Mucosa of descending colon (tissue), 3 donors: Measurements from ENCODE around the gene ZNF575. TPM values are rescaled to one million over a fixed set of nuclear protein-coding genes. Genes with fewer than 3 reads are reported as not detected.
A peak's percentile ranks its signal among the peaks of the same experiment; 100 is the strongest.

Experiments used
- ATAC-seq: fragments of 200-7000 bp; cut with Tn5 transposase; one replicate; pipeline ENCODE4 v1.9.1; 2020; ENCODE audit warnings: mild to moderate bottlenecking, moderate library complexity
- DNase-seq, 3 donors: peaks; one replicate each; pipeline ENCODE4 v3.0.0-alpha.2; 2020
- H3K36me3 ChIP-seq: fragments of 200-600 bp; one replicate; pipeline ENCODE4 v1.8.0; 2021; ENCODE audit warnings: low read depth, mild to moderate bottlenecking
- H3K4me1 ChIP-seq: fragments of 200-600 bp; one replicate; pipeline ENCODE4 v1.8.0; 2021; ENCODE audit warnings: low read depth, mild to moderate bottlenecking
- H3K4me3 ChIP-seq: fragments of 200-600 bp; one replicate; pipeline ENCODE4 v1.8.0; 2021; ENCODE audit warnings: mild to moderate bottlenecking
- H3K9me3 ChIP-seq: fragments of 200-600 bp; one replicate; pipeline ENCODE4 v1.8.0; 2021; ENCODE audit warnings: mild to moderate bottlenecking
- CTCF ChIP-seq: fragments of 200-600 bp; IDR thresholded peaks from one replicate; pipeline ENCODE4 v1.8.0; 2022; ENCODE audit warnings: antibody characterized with exemption, mild to moderate bottlenecking
- intact Hi-C, 2 donors: fragments of 100-400 bp; cut with DNase I in 1 of 2; cut with micrococcal nuclease in 1 of 2; formaldehyde crosslinking; loops; one replicate each; pipeline versions ENCODE4 v1.11.0 to v1.11.1; 2022; cut with DNase I, micrococcal nuclease
- total RNA-seq, 3 donors: library from RNA; stranded (reverse); fragmentation: NEBNext Ultra II Directional in 2 of 3; extraction: Animal tissue kit (Norgen Biotek cat#: 25700) in 2 of 3; gene quantifications; one replicate each; pipeline versions ENCODE4 v1.2.1 to v1.2.4, GENCODE V29; 2021 to 2023
- donor health status: DM: no; HTN: no; CAD: no; lungs with moderate emphysema.
- donor health status: DM: no; HTN: no; CAD: no.
- donor health status: DM: no; HTN: yes; CAD: no.

ZNF575 gene
- total RNA-seq, 3 donors from 2014 or later, result 9.1 to 18.2 (median 9.6) TPM

GRCh38 chr19:43553656-43554055 lies 20.7 kb downstream of the ZNF575 start:
- ATAC-seq, result no peak
- no peak for TF ChIP-seq CTCF

GRCh38 chr19:43554317-43554895 lies 21.4 kb downstream of the ZNF575 start:
- intact Hi-C loops, result loop anchor here in 1 of 2 donors (10.0 kb wide), 1 partner anchor 80 kb away; the partner anchor contains the start of gene CADM4
- no peak for TF ChIP-seq CTCF
- no peaks in the 10 kb centered on the region for H3K36me3 ChIP-seq

More at GRCh38 chr19:43553656-43554055, 20.7 kb downstream of the ZNF575 start:
- intact Hi-C loops, result loop anchor here in 1 of 2 donors (10.0 kb wide), 1 partner anchor 81 kb away; the partner anchor contains the start of gene CADM4
- Histone ChIP-seq H3K4me3 (no peak overlapping the region), H3K9me3 (no peaks in the 10 kb centered on the region), H3K4me1 (no peaks in the 10 kb centered on the region), H3K36me3 (no peaks in the 10 kb centered on the region)
- DNase-seq, result no peak

GRCh38 chr19:43555185-43555770 lies 22.3 kb downstream of the ZNF575 start:
- H3K4me3 ChIP-seq, result no peak overlapping the region
- H3K4me1 ChIP-seq, result no peaks in the 10 kb centered on the region
- intact Hi-C loops, result loop anchor here in 1 of 2 donors (10.0 kb wide), 1 partner anchor 80 kb away; the partner anchor contains the start of gene CADM4
- peak; percentile 90 for ATAC-seq
- no peaks in the 10 kb centered on the region for H3K36me3 ChIP-seq
- TF ChIP-seq CTCF, result peak; percentile 71
- H3K9me3 ChIP-seq, result no peaks in the 10 kb centered on the region
- peak in 2 of 3 donors; percentile 78 to 91 for DNase-seq

More at GRCh38 chr19:43554317-43554895, 21.4 kb downstream of the ZNF575 start:
- Histone ChIP-seq H3K4me1 (no peaks in the 10 kb centered on the region), H3K9me3 (no peaks in the 10 kb centered on the region), H3K4me3 (no peak overlapping the region)
- no peak for DNase-seq
- ATAC-seq, result no peak

GRCh38 chr19:43560687-43561086 lies 27.7 kb downstream of the ZNF575 start:
- Histone ChIP-seq H3K4me1 (no peaks in the 10 kb centered on the region), H3K9me3 (no peaks in the 10 kb centered on the region), H3K36me3 (no peaks in the 10 kb centered on the region), H3K4me3 (no peak overlapping the region)
- no peak for TF ChIP-seq CTCF
- ATAC-seq (no peak), DNase-seq (no peak)
- intact Hi-C loops, result no loop called here

GRCh38 chr19:43561139-43561970 lies 28.4 kb downstream of the ZNF575 start:
- no peak for ATAC-seq
- TF ChIP-seq CTCF, result no peak
- DNase-seq, result no peak
- H3K4me1 ChIP-seq, result no peaks in the 10 kb centered on the region
- H3K36me3 ChIP-seq, result no peaks in the 10 kb centered on the region
- no peak overlapping the region for H3K4me3 ChIP-seq
- H3K9me3 ChIP-seq, result no peaks in the 10 kb centered on the region
- intact Hi-C loops, result no loop called here
